Measurements from ENCODE around the gene TMEM47. TPM values are rescaled to one million over a fixed set of nuclear protein-coding genes. Genes with fewer than 3 reads are reported as not detected.

TMEM47 gene
- total RNA-seq, 1 donor from 2014 or later, result 11.1 TPM

DNA sequence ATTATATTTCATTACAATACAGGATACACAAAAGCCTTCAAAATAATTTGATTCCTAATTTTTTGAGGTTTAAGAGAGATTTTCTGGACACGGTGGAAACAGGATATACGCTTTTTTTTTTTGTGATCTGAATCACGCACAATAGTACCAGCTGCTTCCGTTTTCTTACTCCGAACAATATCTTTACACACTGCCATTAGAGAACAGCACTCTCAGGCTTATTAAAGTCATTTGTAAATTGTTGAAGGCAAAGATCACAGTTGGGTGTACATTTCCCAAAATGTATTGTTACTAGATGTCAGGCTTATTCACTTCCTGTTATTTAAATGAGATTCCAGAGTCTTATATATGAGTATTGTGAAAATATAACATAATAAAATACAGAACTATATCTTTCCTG is 71.5 kb downstream of the TMEM47 start:
- no peaks in the 10 kb centered on the region for H3K27me3 Mint-ChIP-seq (ENCODE audit: low read depth)
- no peaks in the 10 kb centered on the region for H3K36me3 Mint-ChIP-seq
- H3K9me3 Mint-ChIP-seq, result peaks cover 17% of the 10 kb centered on the region
- no peak overlapping the region for H3K4me3 Mint-ChIP-seq
- no peaks in the 10 kb centered on the region for H3K4me1 Mint-ChIP-seq
- TF ChIP-seq, protein P1, sequence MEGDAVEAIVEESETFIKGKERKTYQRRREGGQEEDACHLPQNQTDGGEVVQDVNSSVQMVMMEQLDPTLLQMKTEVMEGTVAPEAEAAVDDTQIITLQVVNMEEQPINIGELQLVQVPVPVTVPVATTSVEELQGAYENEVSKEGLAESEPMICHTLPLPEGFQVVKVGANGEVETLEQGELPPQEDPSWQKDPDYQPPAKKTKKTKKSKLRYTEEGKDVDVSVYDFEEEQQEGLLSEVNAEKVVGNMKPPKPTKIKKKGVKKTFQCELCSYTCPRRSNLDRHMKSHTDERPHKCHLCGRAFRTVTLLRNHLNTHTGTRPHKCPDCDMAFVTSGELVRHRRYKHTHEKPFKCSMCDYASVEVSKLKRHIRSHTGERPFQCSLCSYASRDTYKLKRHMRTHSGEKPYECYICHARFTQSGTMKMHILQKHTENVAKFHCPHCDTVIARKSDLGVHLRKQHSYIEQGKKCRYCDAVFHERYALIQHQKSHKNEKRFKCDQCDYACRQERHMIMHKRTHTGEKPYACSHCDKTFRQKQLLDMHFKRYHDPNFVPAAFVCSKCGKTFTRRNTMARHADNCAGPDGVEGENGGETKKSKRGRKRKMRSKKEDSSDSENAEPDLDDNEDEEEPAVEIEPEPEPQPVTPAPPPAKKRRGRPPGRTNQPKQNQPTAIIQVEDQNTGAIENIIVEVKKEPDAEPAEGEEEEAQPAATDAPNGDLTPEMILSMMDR (IDR thresholded peaks at IDR 0.05; ENCODE audit: unreplicated experiment), result no peak
- H3K27ac Mint-ChIP-seq, result no peak overlapping the region
- no peak for DNase-seq (ENCODE audit: low spot score in 2 of 2, unreplicated experiment in 2 of 2)

DNA sequence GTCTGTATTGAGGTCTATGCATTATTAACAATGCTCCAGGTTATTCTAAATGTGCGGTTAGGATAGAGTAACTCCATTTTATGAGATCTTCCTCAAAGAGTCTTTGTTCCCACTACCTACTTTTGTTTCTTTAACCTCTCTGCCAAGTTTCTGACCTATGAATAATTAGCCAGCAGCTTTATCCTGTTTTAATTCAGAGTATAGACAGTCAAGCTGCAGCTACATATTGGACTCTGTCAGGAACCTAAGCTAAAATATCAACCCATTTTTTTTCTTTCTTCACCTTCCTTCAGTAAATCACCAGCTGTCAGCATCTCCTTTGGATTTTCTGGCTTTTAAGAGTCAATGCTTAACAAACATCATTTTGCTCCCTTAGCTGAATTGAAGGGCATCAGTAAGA is 72.3 kb downstream of the TMEM47 start:
- TF ChIP-seq, protein P1 (IDR thresholded peaks at IDR 0.05; ENCODE audit: unreplicated experiment), result no peak
- Mint-ChIP-seq H3K27ac (no peak overlapping the region), H3K4me1 (no peaks in the 10 kb centered on the region), H3K4me3 (no peak overlapping the region), H3K36me3 (no peaks in the 10 kb centered on the region), H3K27me3 (ENCODE audit: low read depth) (no peaks in the 10 kb centered on the region), H3K9me3 (peaks cover 16% of the 10 kb centered on the region)
- DNase-seq (ENCODE audit: low spot score in 2 of 2, unreplicated experiment in 2 of 2), result no peak

DNA sequence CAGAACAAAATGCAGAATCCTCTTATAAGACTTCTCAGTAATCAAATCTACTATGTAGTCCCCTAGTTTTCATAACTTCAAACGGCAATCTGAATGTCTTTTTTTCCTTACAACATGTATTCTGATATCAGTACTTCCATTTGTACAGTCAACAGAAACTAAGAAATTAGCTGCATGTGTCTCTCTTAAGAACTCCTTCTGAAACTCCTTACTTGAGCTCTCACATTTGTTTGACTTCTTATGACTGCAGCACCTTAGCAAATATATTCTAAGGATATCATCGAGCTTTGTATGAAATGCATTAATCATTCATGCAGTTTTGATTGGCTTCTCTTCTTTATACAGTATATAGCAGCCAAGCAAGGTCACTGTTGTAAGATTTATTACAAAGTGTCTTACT is 77.0 kb downstream of the TMEM47 start:
- no peaks in the 10 kb centered on the region for H3K9me3 Mint-ChIP-seq
- no peak overlapping the region for H3K27ac Mint-ChIP-seq
- H3K4me3 Mint-ChIP-seq, result no peak overlapping the region
- TF ChIP-seq, protein P1 (IDR thresholded peaks at IDR 0.05; ENCODE audit: unreplicated experiment), result no peak
- H3K27me3 Mint-ChIP-seq (ENCODE audit: low read depth), result no peaks in the 10 kb centered on the region
- no peaks in the 10 kb centered on the region for H3K4me1 Mint-ChIP-seq
- DNase-seq (ENCODE audit: low spot score in 2 of 2, unreplicated experiment in 2 of 2), result no peak
- no peaks in the 10 kb centered on the region for H3K36me3 Mint-ChIP-seq

DNA sequence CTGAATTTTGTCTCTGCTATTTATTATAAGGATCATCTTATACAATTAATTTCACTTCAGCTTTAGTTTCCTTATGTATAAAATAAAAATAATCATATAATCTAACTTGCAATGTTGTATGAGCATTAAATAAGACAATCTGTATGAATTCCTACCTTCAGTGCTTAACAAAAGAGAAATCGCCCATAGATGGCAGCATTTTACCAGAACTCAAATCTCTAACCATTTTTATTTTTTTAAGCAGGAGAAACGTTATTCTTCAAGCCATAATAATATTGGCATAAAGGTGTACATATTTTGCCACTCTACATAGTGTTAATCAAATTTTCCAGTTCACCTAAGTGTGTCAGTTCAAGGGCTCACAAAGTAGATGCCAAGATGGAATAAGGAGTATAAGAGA is 78.8 kb downstream of the TMEM47 start:
- DNase-seq (ENCODE audit: low spot score in 2 of 2, unreplicated experiment in 2 of 2), result no peak
- H3K9me3 Mint-ChIP-seq, result no peaks in the 10 kb centered on the region
- no peaks in the 10 kb centered on the region for H3K4me1 Mint-ChIP-seq
- no peak overlapping the region for H3K4me3 Mint-ChIP-seq
- peaks cover 2% of the 10 kb centered on the region for H3K27me3 Mint-ChIP-seq (ENCODE audit: low read depth)
- TF ChIP-seq, protein P1 (IDR thresholded peaks at IDR 0.05; ENCODE audit: unreplicated experiment), result peak; percentile 50
- H3K36me3 Mint-ChIP-seq, result no peaks in the 10 kb centered on the region
- no peak overlapping the region for H3K27ac Mint-ChIP-seq

Data from mesothelial cell of epicardium (in vitro differentiated cells).